ENCODE measurements around the gene NLRP3. TPM values are rescaled to one million over a fixed set of nuclear protein-coding genes. Genes with fewer than 3 reads are reported as not detected.

NLRP3 gene
- total and polyA plus RNA-seq, 2 donors (not counting 1 experiment from before 2014, with no cell fraction given): 1.4 to 1.7 TPM

DNA sequence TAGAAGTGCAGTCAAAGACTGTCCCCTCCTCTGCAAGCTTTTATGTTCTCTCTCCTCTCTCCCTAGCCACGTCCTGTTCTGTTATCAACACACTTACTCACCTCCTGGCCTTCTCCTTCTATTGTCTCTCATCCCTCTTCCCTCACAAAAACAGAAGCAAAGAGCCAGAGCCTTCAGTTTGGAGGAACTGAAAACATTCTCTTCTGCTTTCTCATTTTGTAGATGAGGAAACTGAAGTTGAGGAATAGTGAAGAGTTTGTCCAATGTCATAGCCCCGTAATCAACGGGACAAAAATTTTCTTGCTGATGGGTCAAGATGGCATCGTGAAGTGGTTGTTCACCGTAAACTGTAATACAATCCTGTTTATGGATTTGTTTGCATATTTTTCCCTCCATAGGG, 1.9 kb downstream of the NLRP3 start:
- peak overlapping the region; percentile 18 for H3K4me3 Mint-ChIP-seq
- intact Hi-C loops (cut with micrococcal nuclease): no loop called here
- Histone ChIP-seq H4K20me1 (ENCODE audit: control insufficient read depth, insufficient read depth, low read length, poor library complexity, severe bottlenecking) (no peaks in the 10 kb centered on the region), H3K4me3 (ENCODE audit: control extremely low read depth in 1 of 5, extremely low read depth in 1 of 5, insufficient read depth in 1 of 5, low read depth in 2 of 5, low read length in 4 of 5) (no peak overlapping the region), H3K4me1 (ENCODE audit: control insufficient read depth in 2 of 2, insufficient read depth in 2 of 2, low read length in 2 of 2) (peaks cover 22 to 23% of the 10 kb centered on the region in 2 donors), H3K27me3 (replicated peaks in 1 of 4; ENCODE audit: control extremely low read depth in 1 of 4, control insufficient read depth in 3 of 4, insufficient read depth in 4 of 4, low read length in 3 of 4) (no peaks in the 10 kb centered on the region), H3K36me3 (replicated peaks in 1 of 2; ENCODE audit: control extremely low read depth in 1 of 2, control insufficient read depth in 1 of 2, extremely low read depth in 1 of 2, insufficient read depth in 2 of 2, low read length in 1 of 2) (no peaks in the 10 kb centered on the region), H3K4me2 (replicated peaks; ENCODE audit: low read depth, low read length, poor library complexity, severe bottlenecking) (no peak overlapping the region), H3K79me2 (ENCODE audit: control insufficient read depth, insufficient read depth, low read length) (no peaks in the 10 kb centered on the region), H3K9me3 (ENCODE audit: control extremely low read depth in 1 of 3, control insufficient read depth in 2 of 3, insufficient read depth in 1 of 3, low read length in 2 of 3) (no peaks in the 10 kb centered on the region), H2AFZ (ENCODE audit: insufficient read depth, low read depth, low read length, poor library complexity, severe bottlenecking) (no peak overlapping the region), H3K27ac (ENCODE audit: low read length in 2 of 2) (no peak overlapping the region), H3K9ac (ENCODE audit: low read length) (no peak overlapping the region)
- no peak for DNase-seq
- H3K27me3 Mint-ChIP-seq: no peaks in the 10 kb centered on the region
- H3K27ac Mint-ChIP-seq: no peak overlapping the region
- no peaks in the 10 kb centered on the region for H3K9me3 Mint-ChIP-seq (ENCODE audit: insufficient read depth)
- TF ChIP-seq, protein P1, sequence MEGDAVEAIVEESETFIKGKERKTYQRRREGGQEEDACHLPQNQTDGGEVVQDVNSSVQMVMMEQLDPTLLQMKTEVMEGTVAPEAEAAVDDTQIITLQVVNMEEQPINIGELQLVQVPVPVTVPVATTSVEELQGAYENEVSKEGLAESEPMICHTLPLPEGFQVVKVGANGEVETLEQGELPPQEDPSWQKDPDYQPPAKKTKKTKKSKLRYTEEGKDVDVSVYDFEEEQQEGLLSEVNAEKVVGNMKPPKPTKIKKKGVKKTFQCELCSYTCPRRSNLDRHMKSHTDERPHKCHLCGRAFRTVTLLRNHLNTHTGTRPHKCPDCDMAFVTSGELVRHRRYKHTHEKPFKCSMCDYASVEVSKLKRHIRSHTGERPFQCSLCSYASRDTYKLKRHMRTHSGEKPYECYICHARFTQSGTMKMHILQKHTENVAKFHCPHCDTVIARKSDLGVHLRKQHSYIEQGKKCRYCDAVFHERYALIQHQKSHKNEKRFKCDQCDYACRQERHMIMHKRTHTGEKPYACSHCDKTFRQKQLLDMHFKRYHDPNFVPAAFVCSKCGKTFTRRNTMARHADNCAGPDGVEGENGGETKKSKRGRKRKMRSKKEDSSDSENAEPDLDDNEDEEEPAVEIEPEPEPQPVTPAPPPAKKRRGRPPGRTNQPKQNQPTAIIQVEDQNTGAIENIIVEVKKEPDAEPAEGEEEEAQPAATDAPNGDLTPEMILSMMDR (IDR thresholded peaks at IDR 0.05): no peak
- TF ChIP-seq EZH2 (IDR thresholded peaks at IDR 0.05; ENCODE audit: borderline replicate concordance, insufficient read depth, low read depth, low read length, poor library complexity, severe bottlenecking): no peak
- POLR2A ChIA-PET: no interaction called here
- H3K4me1 Mint-ChIP-seq: peaks cover 38% of the 10 kb centered on the region
- WGBS (ENCODE audit: insufficient coverage): 80% methylated on average over 1 of the region's 5 CpGs
- ATAC-seq (ENCODE audit: low read depth): no peak
- CTCF ChIA-PET: interaction anchor here (0.6 to 1.7 kb wide), 2 partner anchors 45 to 60 kb away, joined by 3 to 5 read pairs; no protein-coding TSS in a partner anchor

- H3K4me3 Mint-ChIP-seq: no peak overlapping the region
Measured at GRCh38 chr1:247419336-247419735, 3.4 kb downstream of the NLRP3 start.

More at GRCh38 chr1:247419336-247419735, 3.4 kb downstream of the NLRP3 start:
- Histone ChIP-seq H3K9me3 (ENCODE audit: control extremely low read depth in 1 of 3, control insufficient read depth in 2 of 3, insufficient read depth in 1 of 3, low read length in 2 of 3) (no peaks in the 10 kb centered on the region), H3K27me3 (replicated peaks in 1 of 4; ENCODE audit: control extremely low read depth in 1 of 4, control insufficient read depth in 3 of 4, insufficient read depth in 4 of 4, low read length in 3 of 4) (no peaks in the 10 kb centered on the region), H3K9ac (ENCODE audit: low read length) (no peak overlapping the region), H4K20me1 (ENCODE audit: control insufficient read depth, insufficient read depth, low read length, poor library complexity, severe bottlenecking) (no peaks in the 10 kb centered on the region), H2AFZ (ENCODE audit: insufficient read depth, low read depth, low read length, poor library complexity, severe bottlenecking) (no peak overlapping the region), H3K79me2 (ENCODE audit: control insufficient read depth, insufficient read depth, low read length) (no peaks in the 10 kb centered on the region), H3K4me2 (replicated peaks; ENCODE audit: low read depth, low read length, poor library complexity, severe bottlenecking) (no peak overlapping the region), H3K4me3 (ENCODE audit: control extremely low read depth in 1 of 5, extremely low read depth in 1 of 5, insufficient read depth in 1 of 5, low read depth in 2 of 5, low read length in 4 of 5) (no peak overlapping the region), H3K27ac (ENCODE audit: low read length in 2 of 2) (no peak overlapping the region), H3K4me1 (ENCODE audit: control insufficient read depth in 2 of 2, insufficient read depth in 2 of 2, low read length in 2 of 2) (peaks cover 22 to 23% of the 10 kb centered on the region in 2 donors), H3K36me3 (replicated peaks in 1 of 2; ENCODE audit: control extremely low read depth in 1 of 2, control insufficient read depth in 1 of 2, extremely low read depth in 1 of 2, insufficient read depth in 2 of 2, low read length in 1 of 2) (no peaks in the 10 kb centered on the region)
- ChIA-PET POLR2A (no interaction called here), CTCF (no interaction called here)
- H3K4me1 Mint-ChIP-seq: peaks cover 38% of the 10 kb centered on the region
- H3K27me3 Mint-ChIP-seq: no peaks in the 10 kb centered on the region
- no peak for TF ChIP-seq EZH2 (IDR thresholded peaks at IDR 0.05; ENCODE audit: borderline replicate concordance, insufficient read depth, low read depth, low read length, poor library complexity, severe bottlenecking)
- TF ChIP-seq, protein P1 (IDR thresholded peaks at IDR 0.05): no peak
- WGBS (ENCODE audit: insufficient coverage): 90% methylated on average over 4 of the region's 9 CpGs
- DNase-seq (no peak), ATAC-seq (ENCODE audit: low read depth) (no peak)
- intact Hi-C loops (cut with micrococcal nuclease): no loop called here
- H3K9me3 Mint-ChIP-seq (ENCODE audit: insufficient read depth): no peaks in the 10 kb centered on the region
- no peak overlapping the region for H3K27ac Mint-ChIP-seq
